ENCODE measurements around the gene KIF2A. TPM values are rescaled to one million over a fixed set of nuclear protein-coding genes. Genes with fewer than 3 reads are reported as not detected.

The KIF2A gene
- total RNA-seq, 1 experiment from 2014 or later: 86.1 TPM

- Histone ChIP-seq H3K9ac (ENCODE audit: extremely low read depth, insufficient read length, low read length) (no peak overlapping the region), H4K8ac (replicated peaks; ENCODE audit: insufficient read length, low read depth, low read length) (no peak overlapping the region), H2AFZ (ENCODE audit: low read length) (no peak overlapping the region), H3K4ac (ENCODE audit: low read depth, low read length) (no peak overlapping the region), H2AK5ac (ENCODE audit: insufficient read length, low read length) (no peak overlapping the region), H3K9me3 (ENCODE audit: control insufficient read depth, low read depth, low read length) (no peaks in the 10 kb centered on the region), H3K4me2 (ENCODE audit: insufficient read depth, insufficient read length, low read length) (no peak overlapping the region), H3K14ac (ENCODE audit: insufficient read depth, low read length) (no peak overlapping the region), H3T11ph (ENCODE audit: low read length) (no peak overlapping the region), H3K56ac (ENCODE audit: insufficient read length, low read depth, low read length) (no peak overlapping the region), H3K27ac (ENCODE audit: insufficient read length, low read depth, low read length) (no peak overlapping the region), H4K91ac (ENCODE audit: insufficient read length, low read depth, low read length) (no peak overlapping the region), H2BK15ac (ENCODE audit: low read depth, low read length) (no peak overlapping the region), H3K23me2 (ENCODE audit: insufficient read length, low read depth, low read length, poor library complexity, severe bottlenecking) (no peaks in the 10 kb centered on the region), H3K23ac (ENCODE audit: insufficient read length, low read depth, low read length) (no peak overlapping the region), H3K18ac (ENCODE audit: insufficient read length, low read depth, low read length) (no peak overlapping the region), H3K79me2 (ENCODE audit: insufficient read depth, low read length) (no peaks in the 10 kb centered on the region), H4K5ac (ENCODE audit: insufficient read length, low read depth, low read length) (no peak overlapping the region), H2BK12ac (ENCODE audit: insufficient read length, low read depth, low read length) (no peak overlapping the region), H3K27me3 (ENCODE audit: insufficient read depth, low read length) (no peaks in the 10 kb centered on the region), H3K79me1 (ENCODE audit: insufficient read depth, low read depth, low read length, poor library complexity, severe bottlenecking) (no peaks in the 10 kb centered on the region), H2BK120ac (ENCODE audit: low read depth, low read length, poor library complexity, severe bottlenecking) (no peak overlapping the region), H4K20me1 (ENCODE audit: control insufficient read depth, insufficient read depth, insufficient read length) (no peaks in the 10 kb centered on the region), H2BK5ac (ENCODE audit: insufficient read length, low read length) (no peak overlapping the region), H3K4me1 (ENCODE audit: insufficient read depth, low read length) (no peaks in the 10 kb centered on the region), H2BK20ac (ENCODE audit: low read depth, low read length, poor library complexity, severe bottlenecking) (no peak overlapping the region)
- no CpG with 5 or more reads among the region's 1 CpG for WGBS (ENCODE audit: extremely low coverage, insufficient read length, low lambda C conversion rate)
- Mint-ChIP-seq H3K9me3 (no peaks in the 10 kb centered on the region), H3K27me3 (ENCODE audit: low read depth) (no peaks in the 10 kb centered on the region), H3K4me3 (no peak overlapping the region), H3K4me1 (no peaks in the 10 kb centered on the region), H3K36me3 (ENCODE audit: insufficient read depth in 1 of 3, low read depth in 3 of 3) (peaks cover 11 to 50% (median 49%) of the 10 kb centered on the region in 3 experiments; a peak in 6 of 7 replicates), H3K27ac (no peak overlapping the region)
- no peak for TF ChIP-seq CTCF (conservative IDR thresholded peaks at IDR 0.05)
- no peak for DNase-seq
These were observed 42.9 kb downstream of the KIF2A start for GRCh38 chr5:62348723-62349481.

All from H9 (cell line).